ENCODE data around the gene KL.

DNA sequence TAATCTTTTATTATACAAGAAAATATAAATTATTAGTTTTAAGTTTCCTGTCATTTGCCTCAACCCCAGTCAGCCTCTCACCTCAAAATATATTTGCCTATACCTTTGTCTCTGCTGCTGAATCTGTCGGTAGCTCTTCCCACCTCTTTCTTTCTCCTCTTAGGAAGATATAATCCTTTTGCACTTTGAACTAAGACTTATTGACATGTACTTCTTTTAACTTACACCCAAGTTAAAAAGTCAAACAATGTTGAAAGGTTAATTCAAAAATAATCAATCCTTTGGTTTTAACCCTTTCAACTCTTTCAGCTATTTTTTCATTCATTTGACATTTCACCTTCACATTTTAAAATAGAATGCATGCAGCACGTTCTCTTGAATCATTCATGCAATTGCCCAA lies 9.0 kb upstream of the KL start:
- TF ChIP-seq EP300 (IDR thresholded peaks at IDR 0.05; ENCODE audit: borderline replicate concordance) (no peak), TAF1 (IDR thresholded peaks at IDR 0.05; ENCODE audit: low read depth) (no peak), CREB1 (IDR thresholded peaks at IDR 0.05; ENCODE audit: low read depth) (no peak), YY1 (IDR thresholded peaks at IDR 0.05; ENCODE audit: low read depth) (no peak), CEBPB (IDR thresholded peaks at IDR 0.05) (no peak)

Measured in Ishikawa (cell line).